GM18951 (cell line): ENCODE measurements around the gene MPG.
"Not testable (repeated sequence)": the region's sequence is repeated elsewhere in the genome, so short reads cannot be mapped to it uniquely, and the experiment has no call there.

Experiments used
- POLR2A ChIP-seq: IDR thresholded peaks from 4 replicates; pipeline ENCODE4 v1.6.1; 2011; ENCODE audit warnings: mild to moderate bottlenecking; ENCODE audit not compliant: insufficient read length, insufficient read depth; ENCODE audit errors: extremely low read depth
- in situ Hi-C: fragments of 300-500 bp; cut with MboI; formaldehyde crosslinking; loops from one replicate; pipeline ENCODE4 v1.12.0; 2022; ENCODE audit warnings: low sequenced_read_pairs, mixed read lengths, inconsistent platforms; ENCODE audit not compliant: unreplicated experiment

Gene MPG

GRCh38 chr16:41439-42068 is 36.5 kb upstream of the MPG start:
- no peak for TF ChIP-seq POLR2A
- in situ Hi-C loops = no loop called here

GRCh38 chr16:42069-42457 is 36.0 kb upstream of the MPG start:
- in situ Hi-C loops = no loop called here
- no peak for TF ChIP-seq POLR2A

GRCh38 chr16:42691-43090 is 35.3 kb upstream of the MPG start:
- in situ Hi-C loops = no loop called here
- TF ChIP-seq POLR2A = no peak

GRCh38 chr16:43294-43693 is 34.7 kb upstream of the MPG start:
- in situ Hi-C loops = no loop called here
- no peak for TF ChIP-seq POLR2A

- TF ChIP-seq POLR2A = no peak
- in situ Hi-C loops = no loop called here
Measured at GRCh38 chr16:44655-45054, 33.4 kb upstream of the MPG start.

- no peak for TF ChIP-seq POLR2A
- in situ Hi-C loops = no loop called here
Measured at GRCh38 chr16:45454-45853, 32.6 kb upstream of the MPG start.

GRCh38 chr16:46510-46909 is 31.5 kb upstream of the MPG start:
- in situ Hi-C loops = not testable (repeated sequence)

- in situ Hi-C loops = no loop called here
- TF ChIP-seq POLR2A = no peak
Measured at GRCh38 chr16:47234-47633, 30.8 kb upstream of the MPG start.

- in situ Hi-C loops = no loop called here
- TF ChIP-seq POLR2A = no peak
Measured at GRCh38 chr16:50769-51591, 27.0 kb upstream of the MPG start.

GRCh38 chr16:53346-54236 is 24.4 kb upstream of the MPG start, which contains the start of the genes POLR3K and SNRNP25:
TSS of gene POLR3K (minus strand) at chr16:53608. CDS start at chr16:53586, 22 bp downstream.
TSS of gene SNRNP25 (plus strand) at chr16:53828. CDS start at chr16:54017, 189 bp downstream.
- peak; percentile 95 for TF ChIP-seq POLR2A
- in situ Hi-C loops = no loop called here

GRCh38 chr16:54237-54581 is 23.8 kb upstream of the MPG start:
- no peak for TF ChIP-seq POLR2A
- in situ Hi-C loops = no loop called here

- in situ Hi-C loops = no loop called here
- TF ChIP-seq POLR2A = no peak
Measured at GRCh38 chr16:55571-56136, 22.4 kb upstream of the MPG start.
